Frontal cortex (tissue), 4 donors: ENCODE measurements around the gene PCBD1. TPM values are rescaled to one million over a fixed set of nuclear protein-coding genes. Genes with fewer than 3 reads are reported as not detected.

Experiments used
- DNase-seq, 2 donors: peaks; one replicate each; pipeline ENCODE4 v3.0.0; 2012; ENCODE audit warnings: low spot score in 2 of 2
- FAIRE-seq: peaks from 2 replicates; lab custom pipeline; 2012; peaks lifted over from hg19 to GRCh38; lab: Jason Lieb, UNC
- total RNA-seq: library from RNA; depleted of rRNA; stranded (reverse); fragments of >200 nt; gene quantifications from one replicate; pipeline ENCODE4 v1.2.3, GENCODE V29; 2014
- donor health status: control.
- donor health status: control.
- donor health status: control.

The PCBD1 gene
- total RNA-seq, 1 donor from 2014 or later, result 12.2 TPM

GRCh38 chr10:70843333-70843732, 45.0 kb downstream of the PCBD1 start:
- DNase-seq (no peak), FAIRE-seq (no peak)

- DNase-seq (no peak), FAIRE-seq (no peak)
These were observed 47.5 kb downstream of the PCBD1 start for GRCh38 chr10:70840836-70841235.

GRCh38 chr10:70838270-70838805, 50.0 kb downstream of the PCBD1 start:
- FAIRE-seq (no peak), DNase-seq (no peak)

- DNase-seq, result no peak
- no peak for FAIRE-seq
These were observed 50.7 kb downstream of the PCBD1 start for GRCh38 chr10:70837660-70838059.

GRCh38 chr10:70836319-70836718, 52.0 kb downstream of the PCBD1 start:
- DNase-seq (no peak), FAIRE-seq (no peak)

GRCh38 chr10:70834441-70835151, 53.8 kb downstream of the PCBD1 start:
- no peak for DNase-seq
- FAIRE-seq, result no peak

- DNase-seq (no peak), FAIRE-seq (no peak)
These were observed 54.3 kb downstream of the PCBD1 start for GRCh38 chr10:70834021-70834420.

GRCh38 chr10:70833601-70834000, 54.8 kb downstream of the PCBD1 start:
- FAIRE-seq, result no peak
- DNase-seq, result no peak

Other genes starting within 250 kb of the PCBD1 start
- gene ADAMTS14, start 216.1 kb downstream of the PCBD1 start, total RNA-seq, result 0.41 TPM
- gene TBATA, start 103.2 kb downstream of the PCBD1 start, total RNA-seq, result not detected
- 40.4 TPM for gene SGPL1, start 72.6 kb downstream of the PCBD1 start, total RNA-seq